Adrenal gland (tissue), 5 donors: Measurements from ENCODE around the gene GLB1L2.

Experiments used
- CTCF ChIP-seq, 6 experiments: fragments of 450-650 bp in 4 of 6; fragments of 200-600 bp in 2 of 6; sonication (generic) in 1 of 6; IDR thresholded peaks; 1 replicate in 5 of 6; 2 replicates in 1 of 6; pipeline versions ENCODE4 v1.5.1 to v1.8.0; 2016 to 2021; ENCODE audit warnings: antibody characterized with exemption in 6 of 6, mild to moderate bottlenecking in 2 of 6, moderate library complexity in 1 of 6
- POLR2A ChIP-seq, 2 donors: fragments of 450-650 bp; IDR thresholded peaks; one replicate each; pipeline ENCODE4 v1.6.1; 2017; ENCODE audit warnings: antibody characterized with exemption in 2 of 2, mild to moderate bottlenecking in 2 of 2, moderate library complexity in 1 of 2
- donor health status: DM: no; HTN: no; CAD: no.

- TF ChIP-seq CTCF (IDR thresholded peaks at IDR 0.05) (no peak), POLR2A (IDR thresholded peaks at IDR 0.05) (no peak)
Observed at GRCh38 chr11:134289789-134290188, 42.0 kb upstream of the GLB1L2 start.
